ENCODE measurements around the gene PDC.
"Not testable (repeated sequence)": the region's sequence is repeated elsewhere in the genome, so short reads cannot be mapped to it uniquely, and the experiment has no call there.

PDC gene

DNA sequence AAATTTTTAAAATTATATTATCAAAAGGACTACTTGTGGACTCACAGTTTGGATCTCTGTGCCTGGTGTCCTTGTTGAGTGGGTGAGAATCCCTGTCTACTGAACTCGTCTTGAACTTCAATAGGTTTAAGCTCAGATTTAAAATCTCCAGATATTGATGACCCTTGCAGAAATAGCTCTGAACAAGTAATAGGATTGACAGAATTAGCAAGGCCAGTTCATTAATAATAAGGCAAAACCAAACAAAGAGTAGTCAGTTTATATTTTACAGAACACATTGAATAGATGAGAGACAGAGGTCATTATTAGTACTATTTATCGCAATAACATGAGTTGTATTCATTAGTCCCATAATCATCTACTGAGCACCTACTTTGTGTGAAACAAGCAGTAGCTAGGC, at the start of gene PDC:
TSS of gene PDC (minus strand) at position 101 of the 400 bp plus-strand sequence. CDS start 11,655 bp downstream, outside the sequence.
- no peak for DNase-seq

DNA sequence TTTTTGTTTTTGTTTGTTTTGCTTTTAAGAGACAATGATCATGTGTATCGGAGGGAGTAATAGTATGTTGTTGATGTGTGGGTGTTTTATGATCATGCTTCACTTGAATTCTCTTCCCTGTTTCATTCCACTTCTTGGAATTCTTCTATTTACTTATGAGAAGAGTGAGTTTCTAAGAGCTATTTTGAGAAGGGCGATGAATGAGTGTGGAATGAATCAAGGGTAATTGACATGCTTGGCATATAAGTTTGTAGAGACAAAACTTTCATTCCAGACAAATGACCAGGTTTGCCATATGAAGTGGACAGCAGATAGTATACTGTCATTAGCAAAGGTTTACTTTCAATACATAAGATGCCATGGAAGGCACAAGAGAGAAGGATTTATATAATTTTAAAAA, 42.3 kb upstream of the PDC start:
- DNase-seq = no peak

DNA sequence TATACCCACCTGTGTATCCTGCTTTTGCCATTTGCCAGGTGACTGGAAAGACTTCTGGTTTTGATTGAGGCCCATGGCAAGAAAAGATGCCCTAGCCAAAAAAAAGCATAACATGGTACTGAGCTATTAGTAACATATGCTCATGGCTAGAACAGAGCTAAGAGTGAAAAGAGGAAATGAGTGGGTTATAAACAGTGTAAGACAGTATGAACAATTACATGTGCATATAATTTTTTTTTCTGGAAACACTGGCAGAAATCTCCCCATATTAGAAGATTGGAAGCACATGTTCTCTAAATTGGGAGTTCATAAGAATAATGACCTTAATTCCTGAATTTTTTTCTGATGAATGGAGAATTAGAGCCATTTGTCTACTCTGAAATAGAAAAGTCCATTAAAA, 41.2 kb upstream of the PDC start:
- peak; percentile 20 for DNase-seq

DNA sequence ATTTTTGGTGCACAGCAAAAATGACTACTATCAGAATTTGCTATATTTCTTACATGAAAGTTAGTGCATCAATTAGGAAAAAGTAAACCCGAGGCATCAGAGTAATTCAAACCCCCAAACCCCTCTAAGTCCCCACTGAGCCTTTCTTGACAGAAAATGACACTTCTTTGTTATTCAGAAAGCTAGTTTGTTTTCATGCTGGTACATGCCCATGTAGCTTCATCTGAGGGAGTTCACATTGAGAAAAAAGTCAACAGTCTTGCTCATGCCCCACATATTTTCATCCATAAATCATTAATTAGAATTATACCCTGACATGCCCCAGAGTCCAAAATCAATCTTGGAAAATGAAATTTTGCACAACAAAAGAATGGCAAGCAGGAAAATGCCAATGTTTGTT, 39.9 kb upstream of the PDC start:
- no peak for DNase-seq

DNA sequence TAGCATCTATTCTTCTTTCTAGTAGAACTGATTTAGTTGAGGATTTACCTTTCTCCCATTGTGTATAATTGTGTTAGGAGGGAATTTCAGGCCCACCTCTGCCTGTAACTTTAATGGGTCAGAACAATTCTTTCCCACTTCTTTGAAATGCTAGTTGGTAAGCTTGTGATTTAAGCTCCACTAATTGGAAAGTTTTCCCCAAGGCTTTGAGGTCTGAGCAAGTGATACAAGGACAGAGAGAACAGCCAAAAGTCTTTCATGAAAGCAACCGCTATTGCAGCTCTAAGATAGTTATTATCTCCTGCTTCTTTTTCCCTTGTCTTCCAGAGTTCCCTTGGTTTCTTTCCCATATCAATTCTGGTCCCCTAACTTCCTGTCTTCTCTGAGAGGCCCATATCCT, 38.7 kb upstream of the PDC start:
- DNase-seq = no peak

DNA sequence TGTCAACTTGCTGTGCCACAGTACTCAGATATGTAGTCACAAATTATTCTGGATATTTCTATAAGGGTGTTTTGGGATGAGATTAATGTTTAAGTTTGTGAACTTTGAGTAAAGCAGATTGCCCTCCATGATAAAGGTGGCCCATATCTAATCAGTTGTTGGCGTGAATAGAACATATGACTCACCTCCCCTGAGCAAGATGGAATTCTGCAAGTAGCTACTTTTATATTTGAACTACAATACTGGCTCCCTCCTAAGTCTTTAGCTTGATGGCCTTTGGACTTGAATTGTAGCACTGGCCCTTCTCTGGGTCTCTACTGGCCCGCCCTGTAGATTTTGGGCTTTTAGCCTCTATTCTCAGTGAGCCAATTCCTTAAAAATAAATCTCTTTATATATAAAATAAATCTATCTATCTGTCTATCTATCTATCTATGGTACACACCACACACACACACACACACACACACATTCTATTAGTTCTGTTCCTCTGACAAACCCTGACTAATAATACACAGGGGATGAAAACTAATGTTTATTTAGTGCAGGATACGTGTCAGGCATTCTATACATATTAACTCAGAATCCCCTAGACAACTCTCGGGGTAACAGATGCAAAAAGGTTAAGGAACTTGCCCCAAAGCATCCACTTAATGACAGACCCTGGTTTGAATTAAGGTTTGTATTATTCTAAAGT, 37.9 kb upstream of the PDC start:
- no peak for DNase-seq

DNA sequence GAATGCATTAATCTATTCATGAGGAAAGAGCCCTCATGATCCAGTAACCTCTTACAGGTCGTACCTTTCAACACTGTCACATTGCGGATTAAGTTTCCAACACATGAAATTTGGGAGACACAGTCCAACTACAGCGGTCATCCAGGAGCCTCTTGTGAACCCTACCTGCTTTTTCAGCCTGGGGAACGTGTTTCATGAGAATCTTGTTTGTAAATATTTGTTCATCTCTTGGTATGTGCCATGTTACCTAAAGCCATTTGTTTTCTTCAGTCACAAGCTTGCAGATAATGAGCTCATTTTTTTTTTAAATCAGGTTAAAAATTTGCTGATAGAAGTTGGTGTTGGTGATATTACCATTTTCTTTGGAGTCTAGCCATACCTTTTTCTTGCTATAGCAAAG, 37.2 kb upstream of the PDC start:
- no peak for DNase-seq

DNA sequence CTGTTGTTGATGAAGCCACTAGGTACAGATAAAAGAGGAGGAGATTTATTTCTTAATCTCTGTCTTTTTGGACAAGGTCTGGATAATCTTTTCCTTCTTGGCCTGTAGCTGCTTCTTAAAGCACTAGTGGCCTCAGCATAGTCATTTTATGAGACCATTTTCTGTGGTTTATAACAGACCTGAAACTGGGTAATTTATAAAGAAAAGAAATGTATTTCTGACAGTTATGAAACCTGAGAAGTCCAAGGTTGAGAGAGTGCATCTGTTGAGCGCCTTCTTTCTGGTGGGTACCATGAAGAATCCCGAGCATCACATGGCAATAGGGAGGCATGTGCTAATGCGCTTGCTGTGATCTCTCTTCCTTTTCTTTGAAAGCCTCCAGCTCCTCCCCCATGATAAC, 36.7 kb upstream of the PDC start:
- no peak for DNase-seq

DNA sequence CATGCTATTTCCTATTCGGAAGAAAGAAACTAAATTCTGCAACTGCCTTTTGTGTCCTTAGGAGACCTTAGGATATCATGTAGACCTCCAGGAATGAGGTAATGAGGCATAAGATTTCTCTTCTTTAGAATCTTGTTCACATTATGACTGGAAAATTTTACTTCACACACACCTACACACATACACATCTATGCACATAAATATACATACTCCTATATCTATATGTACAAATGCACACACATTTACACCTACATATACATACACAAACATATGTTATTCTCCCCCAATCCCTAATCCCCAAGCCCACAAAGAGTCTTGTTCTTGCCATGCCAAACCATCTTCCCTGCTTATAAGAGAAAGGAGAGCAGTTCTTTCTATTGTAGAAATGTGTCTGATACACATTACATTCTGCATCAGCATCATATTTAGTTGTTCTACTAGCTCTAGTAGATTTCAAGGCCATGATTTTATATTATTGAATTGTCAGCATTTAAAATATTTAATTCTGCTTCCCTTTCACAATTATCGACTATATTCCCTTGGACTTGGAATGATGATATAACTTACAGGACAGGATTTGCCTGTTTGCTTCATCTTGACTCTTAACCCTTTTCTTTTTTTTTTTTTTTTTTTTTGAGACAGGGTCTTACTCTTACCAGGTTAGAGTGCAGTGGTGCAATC, 35.4 kb upstream of the PDC start:
- DNase-seq = no peak

DNA sequence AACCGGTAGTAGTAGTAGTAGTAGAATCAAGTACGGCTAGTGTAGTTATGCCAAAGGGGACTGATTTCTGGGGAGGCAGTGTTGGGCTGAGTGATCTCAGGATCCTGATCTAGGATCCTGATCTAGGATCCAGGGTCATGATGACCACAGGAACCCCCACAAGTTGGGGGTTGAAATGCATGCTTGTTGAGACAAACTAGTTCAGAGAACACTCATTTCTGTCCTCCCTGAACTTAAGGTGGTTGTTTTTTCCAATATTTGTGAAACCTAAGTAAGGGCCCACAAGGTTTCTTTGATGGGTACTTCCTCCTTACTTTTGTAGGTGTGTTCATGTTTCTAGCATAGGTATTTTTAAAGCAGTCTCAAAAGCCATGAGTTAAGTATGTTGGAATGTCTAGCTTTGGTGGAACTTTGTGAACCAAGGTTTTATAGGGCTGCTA, 33.9 kb upstream of the PDC start:
- DNase-seq = no peak

DNA sequence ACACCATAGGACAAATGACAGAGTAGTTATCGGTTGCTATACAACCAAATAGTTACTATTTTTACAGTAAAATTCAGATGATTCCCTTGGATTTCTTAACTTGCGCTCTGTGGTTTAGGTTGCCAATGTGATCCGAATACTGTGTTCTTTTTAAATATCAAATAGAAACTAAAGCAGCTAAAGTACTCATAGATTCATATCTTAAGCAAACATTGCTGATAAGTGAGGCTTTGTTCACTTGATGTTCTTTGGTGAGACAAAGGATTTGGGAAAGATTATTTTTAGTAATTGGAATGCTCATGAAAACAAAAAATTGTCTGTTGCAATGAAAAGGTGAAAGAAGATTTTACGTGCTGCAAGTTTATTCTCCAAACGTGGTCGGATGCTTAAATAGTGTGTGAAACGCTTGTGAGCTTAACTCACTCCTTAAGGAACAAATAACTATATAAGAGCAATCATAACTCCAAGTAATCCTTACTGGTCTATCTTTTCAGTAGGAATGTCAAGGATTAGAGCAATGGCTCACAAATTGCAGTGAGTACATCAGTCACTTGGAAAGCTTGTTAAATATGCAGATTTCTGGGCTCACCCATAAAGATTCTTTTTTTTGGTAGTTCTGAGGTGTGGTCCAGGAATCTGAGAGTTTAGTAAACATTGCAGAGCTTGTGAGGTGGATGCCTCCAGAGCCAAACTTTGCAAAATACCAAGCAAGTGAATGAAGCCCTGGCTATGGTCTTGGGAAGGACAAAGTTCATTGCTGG, 31.8 kb upstream of the PDC start:
- no peak for DNase-seq

DNA sequence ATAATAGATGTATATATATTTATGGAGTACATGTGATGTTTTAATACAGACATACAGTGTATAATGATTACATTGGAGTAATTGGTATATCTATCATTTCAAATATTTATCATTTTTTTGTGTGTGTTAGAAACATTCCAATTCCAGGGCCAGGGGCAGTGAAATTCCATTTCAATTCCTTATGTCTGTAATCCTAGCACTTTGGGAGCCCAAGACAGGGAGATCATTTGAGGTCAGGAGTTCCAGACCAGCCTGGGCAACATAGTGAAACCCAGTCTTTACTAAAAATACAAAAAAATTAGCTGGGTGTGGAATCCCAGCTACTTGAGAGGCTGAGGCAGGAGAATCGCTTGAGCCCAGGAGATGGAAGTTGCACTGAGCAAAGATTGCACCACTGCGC, 30.4 kb upstream of the PDC start:
- DNase-seq = no peak

DNA sequence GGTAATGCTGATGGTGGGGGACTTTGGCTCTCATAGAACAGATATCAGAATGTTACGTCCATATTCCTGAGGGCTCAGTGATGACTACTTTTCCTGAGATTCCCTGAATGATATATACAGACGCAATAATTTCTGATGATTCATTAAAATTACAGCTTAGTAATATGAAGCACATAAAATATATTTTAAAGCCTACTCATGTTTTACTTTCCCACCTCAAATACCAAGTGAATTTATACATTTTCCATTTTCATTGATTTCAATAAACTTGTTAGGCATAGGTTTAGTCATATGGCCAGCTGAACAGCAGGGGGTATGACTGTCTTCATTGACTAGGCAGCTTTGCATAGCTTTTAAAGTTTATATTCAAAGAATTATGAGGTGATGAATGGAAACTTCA, 26.2 kb upstream of the PDC start:
- DNase-seq = no peak

DNA sequence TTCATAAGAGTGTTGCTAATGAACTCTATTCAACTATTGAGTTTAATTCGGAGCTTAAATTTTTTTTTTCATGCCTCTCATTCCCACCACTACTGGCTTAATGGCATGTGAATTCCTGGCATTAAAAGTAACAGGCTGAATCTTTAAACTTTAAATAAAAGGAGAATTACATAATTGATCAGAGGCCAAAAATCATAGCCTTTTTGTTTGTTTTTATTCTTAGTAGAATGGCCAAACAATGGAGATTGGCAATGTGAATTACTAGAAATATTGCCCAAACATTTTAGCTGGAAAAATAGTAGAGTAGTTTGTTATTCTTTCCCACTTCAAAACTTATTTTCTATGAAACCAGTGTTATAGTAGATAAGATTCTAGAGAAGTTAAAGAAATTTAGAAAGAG, 25.1 kb upstream of the PDC start:
- no peak for DNase-seq

DNA sequence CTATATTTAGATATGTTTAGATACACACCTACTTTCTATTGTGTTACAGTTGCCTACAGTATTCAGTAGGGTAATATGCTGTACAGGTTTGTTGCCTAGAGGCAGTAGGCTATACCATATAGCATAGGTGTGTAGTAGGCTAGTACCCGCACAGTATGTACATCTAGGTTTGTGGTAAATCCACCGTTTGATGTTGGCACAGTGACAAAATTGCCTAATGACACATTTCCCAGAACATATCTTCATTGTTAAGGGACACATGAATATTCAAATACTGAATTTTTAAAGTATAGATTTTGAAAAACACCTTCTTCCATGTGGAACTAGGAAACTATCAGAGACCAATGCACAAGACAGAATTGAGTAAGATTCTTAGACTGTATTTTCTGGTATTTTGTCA, 22.6 kb upstream of the PDC start:
- no peak for DNase-seq

DNA sequence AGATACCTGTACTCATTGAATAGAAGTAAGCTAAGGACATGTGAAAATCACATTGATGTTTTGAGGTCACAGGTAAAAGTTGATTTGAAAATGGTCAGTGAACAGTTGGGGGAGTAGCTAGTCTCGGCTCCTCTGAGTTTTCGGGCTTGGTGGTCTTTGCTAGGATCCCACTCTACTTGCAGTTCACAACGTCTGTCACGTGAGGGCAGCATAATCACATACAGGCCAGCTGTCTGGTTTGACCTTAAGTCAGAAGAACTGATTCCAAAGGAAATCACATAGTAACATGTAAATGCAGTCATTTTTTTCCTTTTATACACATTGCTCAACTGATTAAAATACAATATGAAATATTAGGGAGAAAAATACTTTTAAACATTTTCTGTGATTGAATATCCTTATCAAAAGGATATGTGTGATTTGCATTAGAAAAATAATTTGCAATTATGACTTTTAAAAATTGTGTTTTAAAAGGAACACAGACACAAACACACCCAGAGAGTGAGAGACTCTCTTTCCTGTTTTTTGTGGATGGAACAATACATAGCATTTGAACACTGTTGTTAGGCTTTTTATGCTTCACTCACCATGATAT, 21.8 kb upstream of the PDC start:
- peak; percentile 93 for DNase-seq

DNA sequence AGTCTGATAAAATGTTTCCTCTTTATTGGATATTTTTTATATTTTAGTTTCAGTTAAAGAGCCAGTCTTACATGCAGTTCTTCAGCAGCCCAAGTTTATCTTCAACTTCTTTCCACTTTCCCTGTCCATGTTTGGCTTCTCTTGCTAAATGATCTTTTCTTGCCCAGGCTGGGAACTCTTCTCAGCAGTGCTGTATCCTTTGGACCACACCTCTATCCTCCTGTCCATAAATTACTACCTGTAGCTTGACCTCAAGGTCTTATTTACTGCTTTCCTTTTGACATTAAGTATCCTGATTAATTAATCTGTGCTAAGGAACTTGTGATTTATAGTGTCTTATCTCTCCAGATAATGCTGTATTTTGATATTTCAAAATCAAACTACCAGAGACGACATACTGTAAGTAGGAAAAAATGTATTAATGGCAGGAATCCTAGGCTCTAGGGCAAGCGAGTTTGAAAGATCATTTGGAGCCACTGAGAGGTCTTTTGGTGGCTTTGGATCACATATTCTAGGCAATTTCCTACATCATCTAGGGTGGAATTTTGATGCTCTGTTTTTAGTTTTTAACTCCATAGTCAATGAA, 20.5 kb upstream of the PDC start:
- no peak for DNase-seq

DNA sequence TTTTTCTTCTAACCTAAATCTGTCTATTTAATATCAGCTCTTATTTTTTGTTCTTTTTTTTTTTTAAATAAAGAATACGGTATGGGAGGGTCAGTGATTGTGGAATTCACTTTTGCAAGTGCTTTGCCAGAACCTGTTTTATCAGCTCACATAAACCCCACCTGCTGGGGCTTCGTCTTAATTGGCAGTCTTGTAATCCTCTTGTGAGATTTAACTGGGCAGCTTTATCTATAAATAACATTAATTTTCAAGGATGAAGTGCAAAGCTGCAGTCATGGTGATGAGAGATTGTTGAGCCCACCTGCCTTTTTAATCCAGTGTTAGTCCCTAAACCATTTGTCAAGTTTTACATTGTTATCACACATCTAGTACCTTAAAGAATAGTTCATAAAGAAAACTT, 18.2 kb upstream of the PDC start:
- DNase-seq = no peak

DNA sequence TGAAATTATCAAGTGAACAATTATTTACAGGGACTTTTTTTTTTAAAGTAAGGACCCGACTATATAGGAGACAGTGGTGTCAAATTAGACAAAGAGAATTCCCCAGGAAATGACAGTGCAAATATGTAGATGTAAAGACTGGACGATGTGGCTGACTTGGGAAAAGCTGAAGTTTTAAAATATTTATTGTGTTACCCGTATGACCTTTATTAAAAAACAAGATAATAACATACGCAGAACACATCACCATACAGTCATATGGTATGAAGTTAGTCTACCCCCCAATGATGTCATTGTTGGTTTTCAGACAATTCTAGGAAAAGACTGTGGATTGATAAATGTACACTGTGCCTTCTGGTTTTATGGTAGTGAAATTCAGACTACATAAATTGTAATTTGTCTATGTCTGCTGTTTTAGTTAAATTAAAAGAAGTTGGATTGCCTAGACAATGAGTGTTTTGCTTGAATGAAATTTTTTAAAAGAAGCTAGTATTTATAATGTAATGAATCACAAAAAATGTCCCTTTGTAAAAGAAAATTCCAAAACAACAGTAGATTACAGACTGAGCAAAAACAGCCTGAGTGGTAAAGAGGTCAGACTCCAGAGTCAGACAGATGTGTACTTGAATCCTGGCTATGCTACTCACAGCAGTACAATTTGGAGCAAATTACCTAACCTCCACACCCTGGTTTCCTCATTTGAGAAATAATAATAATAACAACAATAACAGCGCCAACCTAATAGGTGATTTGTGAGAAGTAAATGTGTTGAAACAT, 15.5 kb upstream of the PDC start:
- DNase-seq = no peak

DNA sequence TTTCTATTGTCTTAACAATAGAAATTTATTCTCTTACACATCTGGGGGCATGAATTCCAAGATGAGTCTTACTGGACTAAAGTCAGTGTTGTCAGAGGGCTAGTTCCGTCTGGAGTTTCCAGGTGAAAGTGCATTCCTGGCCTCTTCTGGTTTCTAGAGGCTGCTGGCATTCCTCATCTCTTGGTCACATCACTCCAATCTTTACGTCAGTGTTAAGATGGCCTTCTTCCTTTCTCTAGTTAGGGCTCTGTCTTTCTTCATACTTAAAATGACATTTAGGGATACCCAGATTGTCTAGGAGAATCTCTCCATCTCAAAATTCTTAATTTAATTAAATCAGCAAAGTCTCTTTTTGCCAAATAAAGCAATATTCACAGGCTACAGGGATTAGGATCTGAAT, 13.3 kb upstream of the PDC start:
- DNase-seq = no peak

DNA sequence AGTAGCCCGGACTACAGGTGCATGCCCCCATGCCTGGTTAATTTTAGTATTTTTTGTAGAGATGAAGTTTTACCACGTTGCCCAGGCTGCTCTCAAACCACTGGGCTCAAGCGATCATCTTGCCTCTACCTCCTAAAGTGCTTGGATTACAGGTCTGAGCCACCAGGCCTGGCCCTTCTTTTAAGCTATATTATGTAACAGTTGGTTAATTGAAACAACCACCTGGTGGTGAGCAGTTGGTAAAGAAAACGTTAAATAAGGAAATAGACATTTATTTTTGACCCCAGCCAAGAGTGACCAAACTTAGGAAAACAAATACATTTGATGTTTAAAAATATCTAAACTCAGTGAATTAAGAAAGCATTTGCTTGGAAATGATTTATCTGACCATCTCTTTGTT, 12.1 kb upstream of the PDC start:
- DNase-seq = no peak

DNA sequence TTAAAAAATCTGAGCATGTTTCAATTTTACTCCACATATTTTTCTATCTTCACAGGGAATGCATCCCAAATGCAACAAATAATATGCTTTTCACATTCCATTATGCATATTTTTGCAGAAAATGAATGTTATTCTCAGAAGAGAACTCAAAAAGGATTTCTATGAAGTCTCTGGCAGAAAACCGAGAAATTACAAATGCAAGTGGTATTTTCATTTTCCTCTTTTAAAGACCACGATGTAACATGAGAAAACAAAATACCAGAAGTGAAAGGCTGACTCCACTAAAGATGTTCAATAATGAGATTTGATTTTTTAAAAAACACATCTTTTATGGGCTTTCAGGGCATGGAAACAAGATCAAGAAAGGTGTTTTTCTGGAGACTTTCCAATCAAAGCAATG, 5.0 kb upstream of the PDC start:
- no peak for DNase-seq

DNA sequence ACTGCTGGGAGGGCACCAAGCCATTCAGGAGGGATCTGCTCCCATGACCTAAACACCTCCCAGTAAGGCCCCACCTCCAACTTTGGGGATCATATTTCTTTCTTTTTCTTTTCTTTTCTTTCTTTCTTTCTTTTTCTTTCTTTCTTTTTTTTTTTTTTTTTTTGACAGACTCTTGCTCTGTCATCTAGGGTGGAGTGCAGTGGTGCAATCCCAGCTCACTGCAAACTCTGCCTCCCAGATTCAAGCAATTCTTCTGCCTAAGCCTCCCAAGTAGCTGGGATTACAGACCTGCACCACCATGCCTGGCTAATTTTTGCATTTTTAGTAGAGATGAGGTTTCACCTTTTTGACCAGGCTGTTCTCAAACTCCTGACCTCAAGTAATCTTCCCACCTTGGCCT, 4.6 kb upstream of the PDC start:
- not testable (repeated sequence) for DNase-seq
